GM21367 (cell line): ENCODE data around the gene OSBPL2.

Experiments used
- ATAC-seq: cut with Tn5 transposase; IDR thresholded peaks from one replicate; pipeline ENCODE4 v1.9.1; 2021; ENCODE audit not compliant: unreplicated experiment

Gene OSBPL2

DNA sequence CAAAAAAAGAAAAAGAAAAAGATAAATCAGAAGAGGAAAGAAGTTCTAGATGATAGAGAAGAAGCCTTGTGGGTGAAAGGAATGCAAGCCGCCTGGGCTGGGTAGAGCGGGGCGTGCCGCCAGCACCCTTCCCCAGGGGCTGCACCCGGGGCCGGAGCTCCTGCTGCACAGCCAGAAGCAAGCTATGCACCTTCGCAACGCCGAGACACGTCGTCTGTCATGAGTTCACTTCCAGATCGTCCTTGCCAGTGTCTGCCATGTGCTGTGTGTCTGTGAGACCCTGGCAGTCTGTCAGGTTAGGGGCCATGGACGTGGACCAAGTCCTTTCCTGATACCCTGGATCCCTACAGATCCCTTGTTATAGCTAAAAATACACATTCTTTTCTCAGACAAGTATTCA is 38.9 kb downstream of the OSBPL2 start:
- ATAC-seq, result no peak

- ATAC-seq, result no peak
These were observed 42.0 kb downstream of the OSBPL2 start for GRCh38 chr20:62280303-62280702.

DNA sequence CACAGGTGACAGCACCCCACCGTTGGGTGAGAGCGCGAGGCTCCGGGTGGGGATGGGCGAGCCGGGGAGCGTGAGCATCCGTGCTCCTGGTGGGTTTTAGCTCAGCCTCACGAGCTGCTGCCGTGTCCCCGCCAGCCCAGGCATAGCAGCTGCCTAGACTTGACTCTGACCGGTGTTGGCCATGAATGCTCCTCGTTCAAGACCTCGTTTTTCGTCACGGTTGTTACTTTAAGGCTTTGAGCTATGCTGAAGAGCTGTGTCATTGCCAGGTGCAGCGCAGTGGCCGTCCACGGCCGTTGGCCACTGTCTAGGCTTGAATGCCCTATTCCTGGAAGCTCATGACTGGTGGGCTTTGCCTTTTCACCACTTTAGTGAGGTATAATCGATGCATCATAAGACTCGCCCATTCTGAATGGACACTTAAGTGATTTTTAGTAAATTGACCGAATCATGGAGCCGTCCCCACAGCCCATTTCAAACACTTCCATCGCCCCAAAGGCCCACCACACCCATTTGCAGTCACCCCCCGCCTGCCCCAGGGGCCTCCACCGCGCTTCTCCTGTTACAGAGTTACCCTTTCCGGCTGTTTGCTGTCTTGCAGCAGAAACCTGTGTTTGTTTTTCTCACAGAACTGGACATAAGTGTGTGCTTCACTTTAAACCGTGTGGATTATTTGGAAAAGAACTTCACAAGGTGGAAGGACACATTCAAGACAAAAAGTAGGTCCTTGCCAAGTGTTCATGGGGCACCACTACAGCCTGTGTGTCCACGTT is 43.0 kb downstream of the OSBPL2 start:
- ATAC-seq, result no peak

- no peak for ATAC-seq
These were observed 43.8 kb downstream of the OSBPL2 start for GRCh38 chr20:62282103-62282502.

- ATAC-seq, result no peak
These were observed 44.7 kb downstream of the OSBPL2 start for GRCh38 chr20:62282877-62283503.

- ATAC-seq, result no peak
These were observed 46.1 kb downstream of the OSBPL2 start for GRCh38 chr20:62284448-62284847.

- no peak for ATAC-seq
These were observed 46.8 kb downstream of the OSBPL2 start for GRCh38 chr20:62285151-62285550.

DNA sequence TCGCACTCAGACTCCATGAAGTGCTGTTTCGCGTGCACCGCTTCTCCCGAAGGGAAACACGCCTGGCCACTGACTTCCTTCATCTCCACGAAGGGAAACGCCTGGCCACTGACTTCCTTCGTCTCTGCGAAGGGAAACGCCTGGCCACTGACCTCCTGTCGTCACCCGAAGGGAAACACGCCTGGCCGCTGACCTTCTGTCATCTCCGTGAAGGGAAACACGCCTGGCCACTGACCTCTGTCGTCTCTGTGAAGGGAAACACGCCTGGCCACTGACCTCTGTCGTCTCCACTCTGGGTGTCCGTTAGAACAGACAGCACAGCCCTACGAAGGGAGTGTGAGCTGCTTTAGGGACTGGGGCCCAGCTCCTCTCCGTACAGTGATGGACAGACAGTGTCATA is 47.4 kb downstream of the OSBPL2 start:
- no peak for ATAC-seq

DNA sequence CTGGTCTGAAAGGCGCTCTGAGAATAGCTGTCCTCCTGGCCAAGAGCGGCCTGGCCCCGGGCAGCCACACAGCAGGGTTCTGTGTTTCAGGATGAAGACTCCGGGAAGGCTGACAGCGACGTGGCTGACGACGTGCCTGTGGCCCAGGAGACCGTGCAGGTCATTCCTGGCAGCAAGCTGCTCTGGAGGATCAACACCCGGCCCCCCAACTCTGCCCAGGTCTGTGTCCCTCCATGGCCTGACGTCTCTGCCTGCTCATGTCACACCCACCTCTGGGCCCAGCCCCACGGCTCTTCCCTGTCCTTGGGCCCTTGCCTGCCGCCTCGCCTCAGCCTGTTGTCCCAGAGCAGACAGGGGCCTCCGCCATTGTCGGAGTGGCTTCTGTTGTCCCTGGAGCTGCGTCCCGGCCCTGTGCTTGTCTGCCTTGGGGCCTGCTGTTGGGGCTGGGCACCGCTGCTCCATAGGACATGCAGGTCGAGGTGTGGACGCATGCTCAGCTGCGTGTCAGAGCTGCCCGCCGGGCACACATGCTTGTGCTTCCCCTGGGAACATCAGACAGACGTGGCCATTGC is 48.3 kb downstream of the OSBPL2 start:
- no peak for ATAC-seq

- no peak for ATAC-seq
These were observed 48.8 kb downstream of the OSBPL2 start for GRCh38 chr20:62287129-62287528.

GRCh38 chr20:62287759-62288534 is 49.6 kb downstream of the OSBPL2 start:
- ATAC-seq, result no peak

DNA sequence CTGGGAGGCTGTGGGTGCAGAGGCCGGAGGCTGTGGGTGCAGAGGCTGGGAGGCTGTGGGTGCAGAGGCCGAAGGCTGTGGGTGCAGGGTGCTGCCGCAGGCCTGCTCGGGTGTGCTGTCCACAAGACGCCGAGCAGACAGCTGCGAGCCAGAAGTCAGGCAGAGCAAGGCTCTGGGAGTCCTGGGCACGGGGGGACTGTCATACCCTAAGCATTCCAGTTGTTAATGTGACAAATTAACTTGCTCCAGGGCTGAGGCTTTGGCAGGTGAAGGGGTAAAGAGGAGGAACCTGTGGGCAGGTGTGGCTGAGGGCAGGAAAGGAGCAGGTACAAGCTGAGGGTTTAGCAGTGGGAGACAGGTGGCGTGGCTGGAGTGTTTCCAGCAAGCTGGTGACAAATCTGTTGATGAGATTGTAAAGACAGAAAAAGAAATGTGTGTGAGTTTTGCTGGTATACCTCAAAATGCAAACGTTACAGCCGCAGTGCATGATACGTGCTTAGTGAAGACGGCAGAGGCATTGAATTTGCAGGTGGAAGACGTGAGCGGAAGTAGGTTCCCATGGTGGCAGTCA is 50.3 kb downstream of the OSBPL2 start:
- no peak for ATAC-seq

GRCh38 chr20:62289131-62289530 is 50.8 kb downstream of the OSBPL2 start:
- ATAC-seq, result no peak

GRCh38 chr20:62289898-62290297 is 51.6 kb downstream of the OSBPL2 start:
- ATAC-seq, result no peak

- no peak for ATAC-seq
These were observed 53.1 kb downstream of the OSBPL2 start for GRCh38 chr20:62291251-62292066.

- no peak for ATAC-seq
These were observed 53.8 kb downstream of the OSBPL2 start for GRCh38 chr20:62292108-62292507.

DNA sequence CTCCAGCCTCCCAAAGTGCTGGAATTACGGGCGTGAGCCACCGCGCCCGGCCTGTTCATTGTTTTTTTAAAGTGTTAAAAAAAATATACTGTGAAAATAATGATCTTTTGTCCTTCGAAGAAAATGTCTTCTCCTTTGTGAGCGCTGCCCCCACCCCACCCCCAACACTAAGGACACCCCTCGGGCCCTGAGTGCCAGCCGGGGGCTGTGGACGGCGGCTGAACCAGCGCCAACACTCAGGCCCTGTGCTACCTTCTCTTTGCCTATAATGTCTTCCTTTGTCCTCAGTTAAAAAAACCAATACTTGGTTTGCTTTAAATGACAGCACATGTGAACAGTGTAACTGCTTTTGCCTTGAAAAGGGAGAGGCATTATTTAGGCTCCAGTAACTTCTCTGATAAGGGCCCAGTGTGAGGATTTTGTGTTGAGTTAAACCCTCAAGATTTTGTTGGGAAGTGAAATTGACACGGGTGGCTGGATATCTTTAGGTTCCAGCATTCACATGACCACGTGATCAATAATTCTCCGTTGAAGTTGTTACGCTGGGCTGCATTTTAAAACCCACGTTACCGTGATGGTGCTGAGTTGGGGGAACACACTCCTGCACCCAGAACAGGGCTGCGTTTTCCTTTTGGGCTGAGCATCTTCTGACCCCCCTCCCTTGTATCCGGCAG is 54.9 kb downstream of the OSBPL2 start:
- ATAC-seq, result no peak

GRCh38 chr20:62293946-62294345 is 55.6 kb downstream of the OSBPL2 start:
- ATAC-seq, result no peak

DNA sequence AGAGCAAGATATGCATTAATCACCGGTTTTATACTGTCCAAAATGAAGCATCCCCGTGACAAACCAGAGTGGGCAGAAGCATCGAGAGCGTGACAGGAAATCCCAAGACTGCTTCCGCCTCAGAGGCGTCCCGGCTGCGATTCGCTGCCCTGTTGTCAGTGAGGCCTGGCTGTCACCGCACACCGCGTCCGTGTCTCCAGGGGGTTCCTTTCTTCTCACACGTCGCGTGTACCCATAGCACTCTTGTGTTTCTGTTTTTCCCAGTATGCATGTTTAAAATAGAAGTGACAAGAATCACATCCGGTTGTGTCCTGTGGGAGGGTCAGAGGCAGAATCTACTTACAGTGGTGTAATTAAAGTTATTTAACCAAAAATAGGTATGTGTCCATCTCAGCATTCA is 56.2 kb downstream of the OSBPL2 start:
- no peak for ATAC-seq
